Liver (tissue), 3 donors: ENCODE data around the gene TPPP.
"Not testable (repeated sequence)": the region's sequence is repeated elsewhere in the genome, so short reads cannot be mapped to it uniquely, and the experiment has no call there.

Experiments
- EGR1 ChIP-seq, 2 donors: IDR thresholded peaks; 2 replicates each; pipeline ENCODE4 v1.6.1; 2016 to 2018; ENCODE audit warnings: antibody characterized with exemption in 2 of 2, low read depth in 2 of 2
- JUND ChIP-seq, 2 donors: IDR thresholded peaks; 2 replicates each; pipeline ENCODE4 v1.6.1; 2016; ENCODE audit warnings: antibody characterized with exemption in 2 of 2
- RAD21 ChIP-seq, 2 donors: IDR thresholded peaks; 2 replicates each; pipeline ENCODE4 v1.6.1; 2016; ENCODE audit warnings: antibody characterized with exemption in 2 of 2, mild to moderate bottlenecking in 2 of 2
- SP1 ChIP-seq: IDR thresholded peaks from 2 replicates; pipeline ENCODE4 v1.6.1; 2018; ENCODE audit warnings: antibody characterized with exemption, mild to moderate bottlenecking
- TF ChIP-seq, protein P1 (sequence below): fragments of 150-350 bp; IDR thresholded peaks from 2 replicates; pipeline ENCODE4 v1.5.1; 2017; ENCODE audit warnings: improper control_type of control experiment, low read depth, low read length; ENCODE audit not compliant: missing input control
- TF ChIP-seq, protein P2 (sequence below): IDR thresholded peaks from 2 replicates; pipeline ENCODE4 v1.6.1; 2016; ENCODE audit warnings: antibody characterized with exemption
- TF ChIP-seq, protein P3 (sequence below): IDR thresholded peaks from 2 replicates; pipeline ENCODE4 v1.6.1; 2016; ENCODE audit warnings: antibody characterized with exemption, mild to moderate bottlenecking
- donor health status: healthy.
- donor health status: healthy.

DNA sequence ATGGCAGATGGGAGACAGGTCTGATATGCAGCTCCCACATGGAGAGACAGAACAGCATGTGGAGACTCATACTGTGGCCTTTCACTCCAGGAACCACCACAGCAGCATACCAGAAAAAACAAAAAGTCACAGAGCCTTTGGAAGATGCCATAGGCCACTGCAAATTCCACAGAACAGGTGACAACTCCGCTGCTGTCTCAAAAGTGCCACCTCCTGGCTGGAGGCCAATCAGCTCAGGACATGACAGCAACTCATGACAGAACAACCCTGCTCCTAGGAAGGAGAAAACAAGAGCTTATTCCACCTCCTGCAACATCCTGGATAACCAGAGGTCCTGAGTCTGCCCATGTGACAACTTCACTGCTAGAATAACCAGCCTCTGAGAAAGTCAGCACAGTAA, 41.0 kb upstream of the TPPP start:
- TF ChIP-seq, protein P1, sequence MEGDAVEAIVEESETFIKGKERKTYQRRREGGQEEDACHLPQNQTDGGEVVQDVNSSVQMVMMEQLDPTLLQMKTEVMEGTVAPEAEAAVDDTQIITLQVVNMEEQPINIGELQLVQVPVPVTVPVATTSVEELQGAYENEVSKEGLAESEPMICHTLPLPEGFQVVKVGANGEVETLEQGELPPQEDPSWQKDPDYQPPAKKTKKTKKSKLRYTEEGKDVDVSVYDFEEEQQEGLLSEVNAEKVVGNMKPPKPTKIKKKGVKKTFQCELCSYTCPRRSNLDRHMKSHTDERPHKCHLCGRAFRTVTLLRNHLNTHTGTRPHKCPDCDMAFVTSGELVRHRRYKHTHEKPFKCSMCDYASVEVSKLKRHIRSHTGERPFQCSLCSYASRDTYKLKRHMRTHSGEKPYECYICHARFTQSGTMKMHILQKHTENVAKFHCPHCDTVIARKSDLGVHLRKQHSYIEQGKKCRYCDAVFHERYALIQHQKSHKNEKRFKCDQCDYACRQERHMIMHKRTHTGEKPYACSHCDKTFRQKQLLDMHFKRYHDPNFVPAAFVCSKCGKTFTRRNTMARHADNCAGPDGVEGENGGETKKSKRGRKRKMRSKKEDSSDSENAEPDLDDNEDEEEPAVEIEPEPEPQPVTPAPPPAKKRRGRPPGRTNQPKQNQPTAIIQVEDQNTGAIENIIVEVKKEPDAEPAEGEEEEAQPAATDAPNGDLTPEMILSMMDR = not testable (repeated sequence)
- TF ChIP-seq RAD21 (IDR thresholded peaks at IDR 0.05); SP1; EGR1 (IDR thresholded peaks at IDR 0.05; ENCODE audit: low read depth in 2 of 2); JUND (IDR thresholded peaks at IDR 0.05): not testable (repeated sequence)
- TF ChIP-seq, protein P2, sequence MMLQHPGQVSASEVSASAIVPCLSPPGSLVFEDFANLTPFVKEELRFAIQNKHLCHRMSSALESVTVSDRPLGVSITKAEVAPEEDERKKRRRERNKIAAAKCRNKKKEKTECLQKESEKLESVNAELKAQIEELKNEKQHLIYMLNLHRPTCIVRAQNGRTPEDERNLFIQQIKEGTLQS = not testable (repeated sequence)
- TF ChIP-seq, protein P3, sequence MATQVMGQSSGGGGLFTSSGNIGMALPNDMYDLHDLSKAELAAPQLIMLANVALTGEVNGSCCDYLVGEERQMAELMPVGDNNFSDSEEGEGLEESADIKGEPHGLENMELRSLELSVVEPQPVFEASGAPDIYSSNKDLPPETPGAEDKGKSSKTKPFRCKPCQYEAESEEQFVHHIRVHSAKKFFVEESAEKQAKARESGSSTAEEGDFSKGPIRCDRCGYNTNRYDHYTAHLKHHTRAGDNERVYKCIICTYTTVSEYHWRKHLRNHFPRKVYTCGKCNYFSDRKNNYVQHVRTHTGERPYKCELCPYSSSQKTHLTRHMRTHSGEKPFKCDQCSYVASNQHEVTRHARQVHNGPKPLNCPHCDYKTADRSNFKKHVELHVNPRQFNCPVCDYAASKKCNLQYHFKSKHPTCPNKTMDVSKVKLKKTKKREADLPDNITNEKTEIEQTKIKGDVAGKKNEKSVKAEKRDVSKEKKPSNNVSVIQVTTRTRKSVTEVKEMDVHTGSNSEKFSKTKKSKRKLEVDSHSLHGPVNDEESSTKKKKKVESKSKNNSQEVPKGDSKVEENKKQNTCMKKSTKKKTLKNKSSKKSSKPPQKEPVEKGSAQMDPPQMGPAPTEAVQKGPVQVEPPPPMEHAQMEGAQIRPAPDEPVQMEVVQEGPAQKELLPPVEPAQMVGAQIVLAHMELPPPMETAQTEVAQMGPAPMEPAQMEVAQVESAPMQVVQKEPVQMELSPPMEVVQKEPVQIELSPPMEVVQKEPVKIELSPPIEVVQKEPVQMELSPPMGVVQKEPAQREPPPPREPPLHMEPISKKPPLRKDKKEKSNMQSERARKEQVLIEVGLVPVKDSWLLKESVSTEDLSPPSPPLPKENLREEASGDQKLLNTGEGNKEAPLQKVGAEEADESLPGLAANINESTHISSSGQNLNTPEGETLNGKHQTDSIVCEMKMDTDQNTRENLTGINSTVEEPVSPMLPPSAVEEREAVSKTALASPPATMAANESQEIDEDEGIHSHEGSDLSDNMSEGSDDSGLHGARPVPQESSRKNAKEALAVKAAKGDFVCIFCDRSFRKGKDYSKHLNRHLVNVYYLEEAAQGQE = not testable (repeated sequence)
